Middle frontal gyrus (tissue), 1 donor: Measurements from ENCODE around the gene SLC29A2.
A peak's percentile ranks its signal among the peaks of the same experiment; 100 is the strongest.
"Not testable (repeated sequence)": the region's sequence is repeated elsewhere in the genome, so short reads cannot be mapped to it uniquely, and the experiment has no call there.

Experiments
- DNase-seq: peaks from one replicate; pipeline ENCODE4 v3.0.0-alpha.2; 2015; ENCODE audit warnings: low spot score; ENCODE audit errors: extremely low spot score

SLC29A2 gene

GRCh38 chr11:66386171-66387069 lies 14.9 kb upstream of the SLC29A2 start:
- DNase-seq: peak; percentile 76

DNA sequence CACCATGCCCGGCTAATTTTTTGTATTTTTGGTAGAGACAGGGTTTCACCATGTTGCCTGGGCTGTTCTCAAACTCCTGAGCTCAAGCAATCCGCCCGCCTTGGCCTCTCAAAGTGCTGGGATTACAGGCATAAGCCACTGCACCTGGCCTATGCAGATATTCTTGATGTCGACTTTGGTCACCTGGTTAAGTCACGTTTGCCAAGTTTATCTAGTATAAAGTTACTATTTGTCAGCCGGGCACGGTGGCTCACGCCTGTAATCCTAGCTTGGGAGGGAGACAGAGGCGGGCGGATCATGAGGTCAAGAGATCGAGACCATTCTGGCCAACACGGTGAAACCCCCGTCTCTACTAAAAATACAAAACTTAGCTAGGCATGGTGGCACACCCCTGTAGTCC lies 12.8 kb upstream of the SLC29A2 start:
- not testable (repeated sequence) for DNase-seq

GRCh38 chr11:66380264-66380663 lies 8.7 kb upstream of the SLC29A2 start:
- DNase-seq: not testable (repeated sequence)

- DNase-seq: not testable (repeated sequence)
Observed at GRCh38 chr11:66373690-66374287, 2.2 kb upstream of the SLC29A2 start.

GRCh38 chr11:66373265-66373664 lies 1.7 kb upstream of the SLC29A2 start:
- DNase-seq: no peak

- DNase-seq: no peak
Observed at GRCh38 chr11:66369073-66369894, 2.3 kb downstream of the SLC29A2 start.

DNA sequence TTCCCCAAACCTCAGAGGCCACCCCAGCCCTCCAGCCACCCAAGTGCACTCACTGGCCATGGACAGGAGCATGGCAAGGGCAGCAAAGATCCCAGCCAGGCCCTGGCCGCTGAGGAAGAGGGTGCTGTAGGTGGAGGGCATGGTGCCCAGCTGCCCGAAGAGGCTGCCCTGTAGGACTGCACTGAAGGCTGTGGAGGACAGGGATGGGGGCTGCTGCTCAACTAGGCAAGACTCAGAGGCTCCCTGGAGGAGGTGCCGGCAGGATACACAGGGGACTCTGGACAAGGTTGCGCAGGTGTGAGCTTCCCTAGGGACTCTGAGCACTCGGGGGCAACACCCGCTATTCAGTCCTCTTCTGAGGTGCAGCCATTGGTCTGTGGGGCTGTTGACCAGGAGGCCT lies 3.1 kb downstream of the SLC29A2 start:
- no peak for DNase-seq

- no peak for DNase-seq
Observed at GRCh38 chr11:66367561-66368312, 3.8 kb downstream of the SLC29A2 start.

- no peak for DNase-seq
Observed at GRCh38 chr11:66366844-66367477, 4.6 kb downstream of the SLC29A2 start.

- no peak for DNase-seq
Observed at GRCh38 chr11:66365711-66366619, 5.6 kb downstream of the SLC29A2 start.

GRCh38 chr11:66365166-66365565 lies 6.4 kb downstream of the SLC29A2 start:
- no peak for DNase-seq

GRCh38 chr11:66363805-66364535 lies 7.6 kb downstream of the SLC29A2 start:
- no peak for DNase-seq

GRCh38 chr11:66363187-66363601 lies 8.4 kb downstream of the SLC29A2 start:
- no peak for DNase-seq

DNA sequence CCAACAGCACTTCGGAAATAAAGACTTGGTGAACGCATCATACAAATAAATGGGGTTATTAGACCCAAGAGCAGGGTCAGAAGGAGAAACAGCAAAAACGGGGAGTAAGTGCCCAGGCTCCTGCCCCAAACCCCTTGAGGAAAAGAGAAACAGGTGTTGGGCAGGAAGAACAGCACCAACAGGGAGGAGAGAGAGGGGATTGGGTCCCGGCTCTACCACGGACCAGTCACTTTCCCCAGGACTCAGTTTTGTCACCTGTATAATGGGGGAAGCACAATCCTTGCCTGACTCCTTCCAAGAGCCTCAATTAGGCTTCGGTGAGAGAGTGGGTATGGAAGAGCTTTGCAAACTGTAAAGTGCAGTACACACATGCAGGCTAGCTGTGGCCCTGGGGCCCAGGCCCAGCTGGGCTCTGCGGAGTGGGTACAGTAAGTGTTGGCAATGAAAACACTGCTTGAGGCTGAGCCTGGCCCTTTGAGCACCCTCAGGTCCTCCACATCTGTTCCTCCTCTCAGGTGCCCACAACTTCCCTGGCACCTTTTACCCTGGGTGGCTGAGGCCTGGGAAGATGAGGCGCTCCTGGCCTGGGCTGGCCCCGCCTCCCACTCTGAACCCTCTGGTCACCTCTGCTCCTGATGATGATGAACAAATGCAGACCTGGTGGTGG lies 8.9 kb downstream of the SLC29A2 start:
- no peak for DNase-seq

DNA sequence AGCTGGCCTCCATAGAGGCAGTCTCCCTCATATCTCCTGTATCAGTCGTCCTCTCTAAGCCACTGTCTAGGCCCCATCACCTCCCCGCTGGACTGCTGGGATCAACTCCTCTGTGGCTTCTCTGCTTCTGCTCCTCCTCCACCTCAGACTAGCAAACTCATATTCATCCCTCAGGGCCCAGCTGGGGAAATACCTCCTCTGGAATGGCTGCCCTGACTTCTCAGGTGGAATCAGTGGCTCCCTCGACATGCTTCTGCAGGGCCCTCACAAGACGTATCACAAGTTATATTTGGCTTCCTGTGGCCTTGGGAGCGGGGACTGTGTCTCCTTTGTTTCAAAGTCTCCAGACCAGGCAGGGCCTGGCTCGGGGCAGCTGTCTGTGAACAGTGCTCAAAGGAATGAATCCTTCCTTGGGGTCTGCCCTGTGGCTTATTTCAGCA lies 10.0 kb downstream of the SLC29A2 start:
- no peak for DNase-seq

DNA sequence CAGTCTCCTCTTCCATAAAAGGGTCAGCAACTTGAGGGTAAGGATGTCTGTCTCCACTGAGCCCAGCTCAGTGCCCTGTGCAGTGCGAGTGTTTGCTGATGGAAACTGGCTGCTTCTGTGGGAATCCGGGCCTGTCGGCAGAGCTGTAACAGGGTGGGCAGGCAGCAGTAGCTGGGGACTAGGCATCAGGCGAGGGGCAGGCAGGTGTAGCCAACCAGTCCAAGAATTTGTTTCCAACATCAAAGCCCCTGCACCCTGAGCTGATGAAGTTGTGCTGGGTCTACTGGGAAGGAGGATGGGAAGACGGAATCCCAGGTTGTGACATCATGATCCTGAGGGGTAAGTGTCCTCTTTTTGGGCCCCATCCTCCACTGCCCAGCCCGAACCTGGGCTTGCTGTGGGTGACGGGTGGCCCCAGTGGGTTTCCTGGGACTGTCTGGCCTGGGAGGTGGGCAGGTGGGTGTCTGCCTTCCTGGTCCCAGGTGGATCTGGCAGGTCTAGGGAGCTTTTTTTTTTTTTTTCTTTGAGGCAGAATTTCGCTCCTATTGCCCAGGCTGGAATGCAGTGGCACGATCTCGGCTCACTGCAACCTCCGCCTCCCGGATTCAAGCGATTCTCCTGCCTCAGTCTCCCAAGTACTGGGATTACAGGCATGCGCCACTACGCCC lies 11.0 kb downstream of the SLC29A2 start:
- DNase-seq: no peak

GRCh38 chr11:66359662-66360087 lies 11.9 kb downstream of the SLC29A2 start:
- no peak for DNase-seq
